Activated CD4-positive, alpha-beta T cell treated with anti-CD3 and anti-CD28 coated beads, Interleukin-2, amount 10 ng/mL, durations not matched to agents 24 days and 14 days (primary cell): ENCODE measurements around the gene CBFB. TPM values are rescaled to one million over a fixed set of nuclear protein-coding genes. Genes with fewer than 3 reads are reported as not detected.

Experiments
- DNase-seq: peaks from one replicate; pipeline ENCODE4 v3.0.0; 2022
- H3K27ac Mint-ChIP-seq: one replicate; pipeline ENCODE4 v1.8.0; 2022; ENCODE audit warnings: mild to moderate bottlenecking, mixed read lengths
- H3K27me3 Mint-ChIP-seq: one replicate; pipeline ENCODE4 v1.8.0; 2022; ENCODE audit warnings: mixed read lengths
- H3K36me3 Mint-ChIP-seq: one replicate; pipeline ENCODE4 v1.8.0; 2022; ENCODE audit warnings: low read depth, mild to moderate bottlenecking, mixed read lengths
- H3K4me1 Mint-ChIP-seq: one replicate; pipeline ENCODE4 v1.8.0; 2021; ENCODE audit warnings: mixed read lengths
- H3K4me3 Mint-ChIP-seq: one replicate; pipeline ENCODE4 v1.8.0; 2022; ENCODE audit warnings: mild to moderate bottlenecking, moderate library complexity, mixed read lengths
- H3K9me3 Mint-ChIP-seq: one replicate; pipeline ENCODE4 v1.8.0; 2021; ENCODE audit warnings: mixed read lengths
- intact Hi-C: fragments of 100-400 bp; cut with micrococcal nuclease; formaldehyde crosslinking; loops from one replicate; pipeline ENCODE4 v1.15.1; 2023
- total RNA-seq: library from RNA; stranded (reverse); gene quantifications from 2 replicates; pipeline ENCODE4 v1.2.3, GENCODE V29; 2022

Gene CBFB
- total RNA-seq, 1 donor from 2014 or later = 163 TPM

DNA sequence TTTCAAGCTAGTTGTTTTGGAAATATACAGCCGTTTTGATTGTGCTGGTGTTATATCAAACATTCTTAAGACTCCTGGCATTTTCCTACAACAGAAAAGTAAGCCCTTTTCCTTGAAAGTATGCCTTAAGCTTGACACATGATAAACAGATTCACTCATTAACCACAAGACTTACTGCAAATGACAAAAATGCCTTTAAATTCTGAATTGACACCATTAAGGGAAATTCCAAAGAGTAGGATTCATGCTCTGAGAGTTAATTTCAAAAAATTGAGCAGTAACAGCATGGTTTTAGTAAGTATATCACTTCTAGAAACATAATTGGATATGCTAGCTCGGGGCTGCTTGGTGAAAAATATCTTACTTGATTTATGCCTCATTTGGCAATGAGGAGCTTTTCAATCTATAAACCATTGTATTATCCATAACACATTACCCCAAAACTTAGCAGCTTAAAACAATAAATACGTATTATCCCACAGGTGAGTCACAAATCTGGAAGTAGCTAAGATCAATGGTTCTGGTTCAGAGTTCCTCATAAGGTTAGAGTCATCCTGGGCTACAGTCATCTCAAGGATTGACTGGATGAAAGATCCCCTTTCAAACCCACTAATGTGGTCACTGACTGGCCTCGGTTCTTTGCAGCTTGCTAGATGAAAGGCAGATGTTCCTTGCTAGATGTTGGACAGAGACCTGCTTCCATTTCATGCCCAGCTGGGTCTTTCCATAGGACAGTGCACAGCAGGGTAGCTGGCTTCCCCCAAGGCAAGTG lies 72.5 kb downstream of the CBFB start:
- H3K27ac Mint-ChIP-seq = peak overlapping the region; percentile 12
- DNase-seq = no peak

GRCh38 chr16:67104061-67104460 lies 75.1 kb downstream of the CBFB start:
- no peaks in the 10 kb centered on the region for H3K27me3 Mint-ChIP-seq
- no peaks in the 10 kb centered on the region for H3K4me1 Mint-ChIP-seq
- intact Hi-C loops = no loop called here
- no peak overlapping the region for H3K4me3 Mint-ChIP-seq
- DNase-seq = no peak
- H3K9me3 Mint-ChIP-seq = no peaks in the 10 kb centered on the region
- H3K36me3 Mint-ChIP-seq = peaks cover 17% of the 10 kb centered on the region
- no peak overlapping the region for H3K27ac Mint-ChIP-seq

More for the DNA sequence above, 72.5 kb downstream of the CBFB start:
- H3K4me1 Mint-ChIP-seq = no peaks in the 10 kb centered on the region
- H3K36me3 Mint-ChIP-seq = peaks cover 18% of the 10 kb centered on the region
- H3K9me3 Mint-ChIP-seq = no peaks in the 10 kb centered on the region
- intact Hi-C loops = loop anchor here (1.0 to 2.0 kb wide), 3 partner anchors 83 to 147 kb away; no protein-coding TSS in a partner anchor
- no peak overlapping the region for H3K4me3 Mint-ChIP-seq
- no peaks in the 10 kb centered on the region for H3K27me3 Mint-ChIP-seq

- Mint-ChIP-seq H3K9me3 (no peaks in the 10 kb centered on the region), H3K27ac (no peak overlapping the region)
These were observed 75.9 kb downstream of the CBFB start for GRCh38 chr16:67104845-67105244.

DNA sequence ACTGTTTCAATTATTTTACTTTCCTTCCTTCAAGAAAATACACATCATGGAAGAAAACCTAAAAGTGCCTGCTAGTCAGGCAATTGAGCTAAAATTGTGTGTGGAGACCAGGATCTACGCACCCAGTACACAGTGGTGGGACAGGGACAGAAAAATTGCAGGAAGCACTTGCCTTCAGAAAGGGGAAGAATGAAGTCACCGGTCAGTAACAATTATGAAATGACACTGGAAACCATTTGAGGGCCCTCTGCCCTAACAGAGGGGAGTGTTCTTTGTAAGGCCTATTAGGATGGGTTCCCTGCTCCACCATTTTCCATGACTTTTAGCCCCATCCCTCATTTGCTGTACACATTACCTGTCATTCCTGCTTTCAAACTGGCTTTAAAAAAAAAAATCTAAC lies 76.3 kb downstream of the CBFB start:
- intact Hi-C loops = loop anchor here (5.0 kb wide), 2 partner anchors 52 to 73 kb away; partner anchors contain the start of genes FBXL8 and TRADD

More at GRCh38 chr16:67104845-67105244, 75.9 kb downstream of the CBFB start:
- no peaks in the 10 kb centered on the region for H3K27me3 Mint-ChIP-seq
- DNase-seq = no peak
- H3K4me1 Mint-ChIP-seq = peaks cover 5% of the 10 kb centered on the region
- intact Hi-C loops = loop anchor here (5.0 kb wide), 2 partner anchors 52 to 73 kb away; partner anchors contain the start of genes FBXL8 and TRADD
- H3K4me3 Mint-ChIP-seq = no peak overlapping the region
- peaks cover 13% of the 10 kb centered on the region for H3K36me3 Mint-ChIP-seq

GRCh38 chr16:67105881-67106280 lies 76.9 kb downstream of the CBFB start:
- intact Hi-C loops = loop anchor here (5.0 kb wide), 2 partner anchors 51 to 74 kb away; partner anchors contain the start of genes FBXL8 and TRADD
- H3K9me3 Mint-ChIP-seq = no peaks in the 10 kb centered on the region
- H3K4me3 Mint-ChIP-seq = no peak overlapping the region
- no peak for DNase-seq
- H3K27me3 Mint-ChIP-seq = no peaks in the 10 kb centered on the region
- peaks cover 12% of the 10 kb centered on the region for H3K36me3 Mint-ChIP-seq
- H3K27ac Mint-ChIP-seq = no peak overlapping the region
- peaks cover 12% of the 10 kb centered on the region for H3K4me1 Mint-ChIP-seq

More for the DNA sequence above, 76.3 kb downstream of the CBFB start:
- no peaks in the 10 kb centered on the region for H3K9me3 Mint-ChIP-seq
- no peak overlapping the region for H3K4me3 Mint-ChIP-seq
- peaks cover 13% of the 10 kb centered on the region for H3K36me3 Mint-ChIP-seq
- H3K27me3 Mint-ChIP-seq = no peaks in the 10 kb centered on the region
- H3K27ac Mint-ChIP-seq = no peak overlapping the region
- no peak for DNase-seq
- peaks cover 6% of the 10 kb centered on the region for H3K4me1 Mint-ChIP-seq

DNA sequence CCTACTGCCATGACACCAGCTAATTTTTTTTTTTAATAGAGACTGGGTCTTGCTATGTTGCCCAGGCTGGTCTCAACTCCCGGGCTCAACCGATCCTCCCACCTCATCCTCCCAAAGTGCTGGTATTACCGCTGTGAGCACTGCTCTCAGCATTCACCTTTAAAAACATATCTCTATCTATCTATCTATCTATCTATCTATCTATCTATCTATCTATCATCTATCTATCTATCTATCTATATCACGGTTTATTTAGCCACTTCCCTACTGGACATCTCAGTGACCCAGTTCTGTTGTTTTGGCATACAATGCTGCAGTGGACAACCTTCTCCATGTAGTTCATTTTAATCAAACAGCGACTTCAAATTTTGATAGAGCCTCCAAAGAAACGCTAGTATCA lies 79.5 kb downstream of the CBFB start:
- H3K9me3 Mint-ChIP-seq = no peaks in the 10 kb centered on the region
- no peak overlapping the region for H3K27ac Mint-ChIP-seq
- no peak overlapping the region for H3K4me3 Mint-ChIP-seq
- intact Hi-C loops = loop anchor here (5.0 kb wide), 2 partner anchors 49 to 76 kb away; partner anchors contain the start of genes FBXL8 and TRADD
- peaks cover 7% of the 10 kb centered on the region for H3K36me3 Mint-ChIP-seq
- DNase-seq = no peak
- no peaks in the 10 kb centered on the region for H3K27me3 Mint-ChIP-seq
- peaks cover 29% of the 10 kb centered on the region for H3K4me1 Mint-ChIP-seq

- Mint-ChIP-seq H3K9me3 (no peaks in the 10 kb centered on the region), H3K4me3 (peak overlapping the region; percentile 96), H3K27me3 (no peaks in the 10 kb centered on the region), H3K4me1 (peaks cover 29% of the 10 kb centered on the region), H3K27ac (peak overlapping the region; percentile 75), H3K36me3 (peaks cover 7% of the 10 kb centered on the region)
- no peak for DNase-seq
- intact Hi-C loops = loop anchor here (5.0 kb wide), 2 partner anchors 48 to 77 kb away; partner anchors contain the start of genes FBXL8 and TRADD
These were observed 80.0 kb downstream of the CBFB start for GRCh38 chr16:67108931-67109406.

DNA sequence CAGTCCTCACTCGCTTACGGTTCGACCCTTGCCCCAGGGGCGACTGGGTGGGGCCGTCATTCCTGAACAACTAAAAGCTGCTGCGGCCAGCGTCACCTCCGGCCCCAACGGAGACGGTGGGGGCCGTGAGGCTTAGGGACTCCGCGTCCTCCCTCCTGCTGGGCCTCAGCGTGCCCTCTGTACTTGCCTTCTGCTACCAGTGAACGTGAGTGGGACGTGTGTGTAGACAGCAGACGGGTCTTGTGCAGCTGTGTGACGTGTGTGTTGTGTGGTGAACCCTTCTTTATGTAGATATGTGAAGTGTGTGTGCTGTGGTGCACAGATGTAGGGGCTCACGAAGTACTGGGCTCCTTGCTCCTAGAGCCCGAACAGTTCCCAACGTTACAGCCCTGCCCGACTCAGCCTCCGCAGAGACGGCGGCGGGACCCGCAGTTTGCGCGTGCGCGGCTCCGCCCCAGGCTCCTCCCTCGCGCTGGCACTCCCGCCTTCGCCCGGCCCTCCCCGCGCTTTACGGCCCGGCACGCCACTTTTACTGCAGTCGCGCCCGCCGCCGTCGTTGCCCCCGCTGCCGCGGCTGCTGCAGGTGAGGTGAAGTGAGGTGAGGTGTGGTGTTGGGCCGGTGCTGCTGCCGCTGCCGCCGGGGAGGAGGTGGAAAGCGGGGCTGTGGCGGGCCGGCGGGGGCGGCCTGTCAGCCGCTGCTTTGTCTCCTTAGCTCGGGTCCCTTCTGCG lies 80.6 kb downstream of the CBFB start, which contains the start of gene PHAF1:
Gene PHAF1, plus strand, starts transcription at position 535 of the 729 bp plus-strand sequence. CDS start 235 bp downstream, outside the sequence.
- Mint-ChIP-seq H3K36me3 (peaks cover 9% of the 10 kb centered on the region), H3K27me3 (no peaks in the 10 kb centered on the region), H3K4me1 (peaks cover 30% of the 10 kb centered on the region), H3K4me3 (peak within 1 kb of the TSS; percentile 96), H3K9me3 (no peaks in the 10 kb centered on the region), H3K27ac (peak within 1 kb of the TSS; percentile 82)
- peak; percentile 99 for DNase-seq
- intact Hi-C loops = loop anchor here (5.0 kb wide), 2 partner anchors 48 to 77 kb away; partner anchors contain the start of genes FBXL8 and TRADD

GRCh38 chr16:67111951-67112444 lies 83.0 kb downstream of the CBFB start:
- no peak for DNase-seq
- H3K4me3 Mint-ChIP-seq = no peak overlapping the region
- H3K27ac Mint-ChIP-seq = no peak overlapping the region
- no peaks in the 10 kb centered on the region for H3K27me3 Mint-ChIP-seq
- H3K4me1 Mint-ChIP-seq = peaks cover 33% of the 10 kb centered on the region
- peaks cover 13% of the 10 kb centered on the region for H3K36me3 Mint-ChIP-seq
- no peaks in the 10 kb centered on the region for H3K9me3 Mint-ChIP-seq
- intact Hi-C loops = no loop called here

- Mint-ChIP-seq H3K27ac (no peak overlapping the region), H3K4me3 (no peak overlapping the region), H3K27me3 (no peaks in the 10 kb centered on the region), H3K36me3 (peaks cover 13% of the 10 kb centered on the region), H3K9me3 (no peaks in the 10 kb centered on the region), H3K4me1 (peaks cover 33% of the 10 kb centered on the region)
- intact Hi-C loops = no loop called here
- DNase-seq = no peak
These were observed 83.8 kb downstream of the CBFB start for GRCh38 chr16:67112591-67113399.

DNA sequence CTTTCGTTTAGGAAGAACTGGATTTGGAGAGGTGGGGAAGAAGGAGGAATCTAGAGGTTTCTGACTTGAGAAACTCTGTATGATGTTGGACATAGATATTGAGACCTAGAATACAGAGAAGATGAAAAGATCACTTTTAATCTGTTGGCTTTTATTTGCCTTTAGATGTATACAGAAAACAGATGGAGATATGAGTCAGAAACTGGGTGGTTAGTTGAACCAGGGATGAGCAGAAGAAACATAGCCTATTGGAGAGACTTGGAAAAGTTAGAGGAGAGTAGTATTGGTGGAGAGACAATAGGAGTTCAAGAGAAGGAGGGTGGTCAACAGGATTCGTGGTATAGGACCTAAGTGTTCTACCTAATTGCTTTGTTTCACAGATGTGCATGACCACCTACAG lies 85.8 kb downstream of the CBFB start:
- Mint-ChIP-seq H3K27ac (no peak overlapping the region), H3K4me3 (no peak overlapping the region), H3K36me3 (peaks cover 14% of the 10 kb centered on the region), H3K4me1 (peaks cover 28% of the 10 kb centered on the region), H3K27me3 (no peaks in the 10 kb centered on the region), H3K9me3 (no peaks in the 10 kb centered on the region)
- DNase-seq = no peak
- intact Hi-C loops = no loop called here

GRCh38 chr16:67115639-67116038 lies 86.7 kb downstream of the CBFB start:
- H3K36me3 Mint-ChIP-seq = peaks cover 21% of the 10 kb centered on the region
- H3K4me1 Mint-ChIP-seq = peaks cover 23% of the 10 kb centered on the region
- intact Hi-C loops = no loop called here
- no peaks in the 10 kb centered on the region for H3K27me3 Mint-ChIP-seq
- no peak overlapping the region for H3K27ac Mint-ChIP-seq
- no peaks in the 10 kb centered on the region for H3K9me3 Mint-ChIP-seq
- no peak for DNase-seq
- no peak overlapping the region for H3K4me3 Mint-ChIP-seq
